Measurements from ENCODE around the gene ZNF30. TPM values are rescaled to one million over a fixed set of nuclear protein-coding genes. Genes with fewer than 3 reads are reported as not detected.
A peak's percentile ranks its signal among the peaks of the same experiment; 100 is the strongest.

Gene ZNF30
- total RNA-seq, 5 donors from 2014 or later (not counting 1 experiment from before 2014, with no cell fraction given): 3.2 to 10.5 (median 8.7) TPM

GRCh38 chr19:34926361-34926684, 380 bp upstream of the ZNF30 start:
- Histone ChIP-seq H3K27ac (ENCODE audit: low read length) (no peak overlapping the region), H3K4me3 (ENCODE audit: control insufficient read depth in 1 of 2, extremely low read depth in 1 of 2, low read length in 1 of 2) (peak overlapping the region; percentile 78 to 98), H3K27me3 (replicated peaks in 1 of 2; ENCODE audit: control insufficient read depth in 2 of 2, extremely low read depth in 1 of 2, insufficient read depth in 2 of 2, low read length in 1 of 2) (peaks cover 0 to 2% of the 10 kb centered on the region in 2 experiments), H3K9me3 (no peaks in the 10 kb centered on the region), H3K4me1 (ENCODE audit: control insufficient read depth in 1 of 2, extremely low read depth in 1 of 2, insufficient read depth in 2 of 2, low read length in 2 of 2) (peaks cover 6 to 14% of the 10 kb centered on the region in 2 experiments), H3K36me3 (ENCODE audit: control insufficient read depth in 2 of 2, extremely low read depth in 1 of 2, insufficient read depth in 1 of 2, low read length in 1 of 2) (peaks cover 2 to 3% of the 10 kb centered on the region in 2 donors)
- peaks cover 15 to 29% (median 25%) of the 10 kb centered on the region in 3 donors for H3K4me1 Mint-ChIP-seq
- peaks cover 3 to 4% of the 10 kb centered on the region in 2 donors for H3K27me3 Mint-ChIP-seq
- no CpG with 5 or more reads among the region's 3 CpGs for WGBS (ENCODE audit: insufficient coverage)
- ATAC-seq (replicated peaks in 1 of 4) (no peak), DNase-seq (no peak)
- H3K36me3 Mint-ChIP-seq: peaks cover 14% of the 10 kb centered on the region
- H3K4me3 Mint-ChIP-seq: peak overlapping the region; percentile 90 to 95 (median 91)
- H3K27ac Mint-ChIP-seq: peak overlapping the region in 1 of 2 donors; percentile 82
- no peaks in the 10 kb centered on the region for H3K9me3 Mint-ChIP-seq
- CTCF ChIA-PET: no interaction called here
- POLR2A ChIA-PET: no interaction called here

- Mint-ChIP-seq H3K27me3 (no peaks in the 10 kb centered on the region), H3K27ac (no peak overlapping the region)
These were observed 5.8 kb downstream of the ZNF30 start for GRCh38 chr19:34932494-34932893.

GRCh38 chr19:34936184-34936583, 9.5 kb downstream of the ZNF30 start:
- H3K4me1 Mint-ChIP-seq: no peaks in the 10 kb centered on the region
- POLR2A ChIA-PET: interaction anchor here in 1 of 2 donors (0.6 kb wide), 1 partner anchor 334 kb away, joined by 3 read pairs; no protein-coding TSS in a partner anchor
- no peak overlapping the region for H3K27ac Mint-ChIP-seq
- Histone ChIP-seq H3K27me3 (replicated peaks in 1 of 2; ENCODE audit: control insufficient read depth in 2 of 2, extremely low read depth in 1 of 2, insufficient read depth in 2 of 2, low read length in 1 of 2) (no peaks in the 10 kb centered on the region), H3K36me3 (ENCODE audit: control insufficient read depth in 2 of 2, extremely low read depth in 1 of 2, insufficient read depth in 1 of 2, low read length in 1 of 2) (peaks cover 9 to 32% of the 10 kb centered on the region in 2 donors), H3K9me3 (no peaks in the 10 kb centered on the region), H3K4me3 (ENCODE audit: control insufficient read depth in 1 of 2, extremely low read depth in 1 of 2, low read length in 1 of 2) (no peak overlapping the region), H3K4me1 (ENCODE audit: control insufficient read depth in 1 of 2, extremely low read depth in 1 of 2, insufficient read depth in 2 of 2, low read length in 2 of 2) (no peaks in the 10 kb centered on the region), H3K27ac (ENCODE audit: low read length) (no peak overlapping the region)
- DNase-seq (no peak), ATAC-seq (replicated peaks in 1 of 4) (no peak)
- 98% methylated on average over 3 of the region's 4 CpGs for WGBS (ENCODE audit: insufficient coverage)
- H3K36me3 Mint-ChIP-seq: peaks cover 62% of the 10 kb centered on the region
- H3K4me3 Mint-ChIP-seq: no peak overlapping the region
- peaks cover 6 to 11% (median 8%) of the 10 kb centered on the region in 3 donors for H3K9me3 Mint-ChIP-seq
- CTCF ChIA-PET: no interaction called here
- H3K27me3 Mint-ChIP-seq: no peaks in the 10 kb centered on the region

More at GRCh38 chr19:34932494-34932893, 5.8 kb downstream of the ZNF30 start:
- ChIA-PET CTCF (no interaction called here), POLR2A (no interaction called here)
- no peaks in the 10 kb centered on the region for H3K27me3 ChIP-seq (replicated peaks in 1 of 2; ENCODE audit: control insufficient read depth in 2 of 2, extremely low read depth in 1 of 2, insufficient read depth in 2 of 2, low read length in 1 of 2)
- DNase-seq: no peak
- no peaks in the 10 kb centered on the region for H3K9me3 ChIP-seq
- Mint-ChIP-seq H3K36me3 (peaks cover 55% of the 10 kb centered on the region), H3K9me3 (peaks cover 4 to 6% (median 4%) of the 10 kb centered on the region in 3 donors), H3K4me1 (peaks cover 5 to 19% (median 17%) of the 10 kb centered on the region in 3 donors), H3K4me3 (no peak overlapping the region)
- H3K27ac ChIP-seq (ENCODE audit: low read length): no peak overlapping the region
- peaks cover 11 to 35% of the 10 kb centered on the region in 2 donors for H3K36me3 ChIP-seq (ENCODE audit: control insufficient read depth in 2 of 2, extremely low read depth in 1 of 2, insufficient read depth in 1 of 2, low read length in 1 of 2)
- WGBS (ENCODE audit: insufficient coverage): 95% methylated on average over 3 of the region's 6 CpGs
- H3K4me1 ChIP-seq (ENCODE audit: control insufficient read depth in 1 of 2, extremely low read depth in 1 of 2, insufficient read depth in 2 of 2, low read length in 2 of 2): peaks cover 1 to 4% of the 10 kb centered on the region in 2 experiments
- H3K4me3 ChIP-seq (ENCODE audit: control insufficient read depth in 1 of 2, extremely low read depth in 1 of 2, low read length in 1 of 2): no peak overlapping the region
- no peak for ATAC-seq (replicated peaks in 1 of 4)

- Mint-ChIP-seq H3K27ac (no peak overlapping the region), H3K27me3 (no peaks in the 10 kb centered on the region), H3K36me3 (peaks cover 66% of the 10 kb centered on the region), H3K4me1 (no peaks in the 10 kb centered on the region), H3K4me3 (no peak overlapping the region), H3K9me3 (peaks cover 6 to 32% (median 28%) of the 10 kb centered on the region in 3 donors)
- POLR2A ChIA-PET: no interaction called here
- no peaks in the 10 kb centered on the region for H3K4me1 ChIP-seq (ENCODE audit: control insufficient read depth in 1 of 2, extremely low read depth in 1 of 2, insufficient read depth in 2 of 2, low read length in 2 of 2)
- peaks cover 10% of the 10 kb centered on the region for H3K9me3 ChIP-seq
- DNase-seq (no peak), ATAC-seq (replicated peaks in 1 of 4) (no peak)
- no peak overlapping the region for H3K27ac ChIP-seq (ENCODE audit: low read length)
- peaks cover 10 to 29% of the 10 kb centered on the region in 2 donors for H3K36me3 ChIP-seq (ENCODE audit: control insufficient read depth in 2 of 2, extremely low read depth in 1 of 2, insufficient read depth in 1 of 2, low read length in 1 of 2)
- 83% methylated on average over 5 of the region's 10 CpGs for WGBS (ENCODE audit: insufficient coverage)
- H3K4me3 ChIP-seq (ENCODE audit: control insufficient read depth in 1 of 2, extremely low read depth in 1 of 2, low read length in 1 of 2): no peak overlapping the region
- no peaks in the 10 kb centered on the region for H3K27me3 ChIP-seq (replicated peaks in 1 of 2; ENCODE audit: control insufficient read depth in 2 of 2, extremely low read depth in 1 of 2, insufficient read depth in 2 of 2, low read length in 1 of 2)
- CTCF ChIA-PET: no interaction called here
These were observed 12.2 kb downstream of the ZNF30 start for GRCh38 chr19:34938886-34939285.

- Histone ChIP-seq H3K36me3 (ENCODE audit: control insufficient read depth in 2 of 2, extremely low read depth in 1 of 2, insufficient read depth in 1 of 2, low read length in 1 of 2) (peaks cover 10 to 11% of the 10 kb centered on the region in 2 donors), H3K27me3 (replicated peaks in 1 of 2; ENCODE audit: control insufficient read depth in 2 of 2, extremely low read depth in 1 of 2, insufficient read depth in 2 of 2, low read length in 1 of 2) (no peaks in the 10 kb centered on the region), H3K9me3 (peaks cover 16% of the 10 kb centered on the region), H3K4me1 (ENCODE audit: control insufficient read depth in 1 of 2, extremely low read depth in 1 of 2, insufficient read depth in 2 of 2, low read length in 2 of 2) (no peaks in the 10 kb centered on the region), H3K27ac (ENCODE audit: low read length) (no peak overlapping the region), H3K4me3 (ENCODE audit: control insufficient read depth in 1 of 2, extremely low read depth in 1 of 2, low read length in 1 of 2) (no peak overlapping the region)
- H3K36me3 Mint-ChIP-seq: peaks cover 55% of the 10 kb centered on the region
- peaks cover 6 to 54% (median 41%) of the 10 kb centered on the region in 3 donors for H3K9me3 Mint-ChIP-seq
- DNase-seq (no peak), ATAC-seq (replicated peaks in 1 of 4) (no peak)
- H3K27ac Mint-ChIP-seq: no peak overlapping the region
- H3K4me1 Mint-ChIP-seq: no peaks in the 10 kb centered on the region
- 100% methylated on average over 9 of the region's 13 CpGs for WGBS (ENCODE audit: insufficient coverage)
- H3K27me3 Mint-ChIP-seq: no peaks in the 10 kb centered on the region
- no peak overlapping the region for H3K4me3 Mint-ChIP-seq
- POLR2A ChIA-PET: no interaction called here
- CTCF ChIA-PET: no interaction called here
These were observed 17.3 kb downstream of the ZNF30 start for GRCh38 chr19:34943861-34944573.

- no peak overlapping the region for H3K27ac Mint-ChIP-seq
- H3K4me1 Mint-ChIP-seq: no peaks in the 10 kb centered on the region
- no peaks in the 10 kb centered on the region for H3K27me3 ChIP-seq (replicated peaks in 1 of 2; ENCODE audit: control insufficient read depth in 2 of 2, extremely low read depth in 1 of 2, insufficient read depth in 2 of 2, low read length in 1 of 2)
- no peak overlapping the region for H3K27ac ChIP-seq (ENCODE audit: low read length)
- ChIA-PET POLR2A (interaction anchor here in 1 of 2 donors (0.7 kb wide), 1 partner anchor 1672 kb away, joined by 4 read pairs; no protein-coding TSS in a partner anchor), CTCF (no interaction called here)
- peaks cover 6 to 9% of the 10 kb centered on the region in 2 donors for H3K36me3 ChIP-seq (ENCODE audit: control insufficient read depth in 2 of 2, extremely low read depth in 1 of 2, insufficient read depth in 1 of 2, low read length in 1 of 2)
- no peaks in the 10 kb centered on the region for H3K27me3 Mint-ChIP-seq
- ATAC-seq (replicated peaks in 1 of 4) (no peak), DNase-seq (no peak)
- no peak overlapping the region for H3K4me3 ChIP-seq (ENCODE audit: control insufficient read depth in 1 of 2, extremely low read depth in 1 of 2, low read length in 1 of 2)
- H3K4me3 Mint-ChIP-seq: no peak overlapping the region
- H3K4me1 ChIP-seq (ENCODE audit: control insufficient read depth in 1 of 2, extremely low read depth in 1 of 2, insufficient read depth in 2 of 2, low read length in 2 of 2): no peaks in the 10 kb centered on the region
- peaks cover 23% of the 10 kb centered on the region for H3K9me3 ChIP-seq
- H3K36me3 Mint-ChIP-seq: peaks cover 81% of the 10 kb centered on the region
- H3K9me3 Mint-ChIP-seq: peaks cover 23 to 70% (median 51%) of the 10 kb centered on the region in 3 donors
These were observed 26.4 kb downstream of the ZNF30 start for GRCh38 chr19:34953092-34953491.
